Right renal cortex interstitium (tissue), 3 donors: ENCODE results near the gene CNTN4. TPM values are rescaled to one million over a fixed set of nuclear protein-coding genes. Genes with fewer than 3 reads are reported as not detected.

Experiments
- DNase-seq, 3 donors: peaks; one replicate each; pipeline ENCODE4 v3.0.0-alpha.2; 2013; ENCODE audit warnings: low read depth in 3 of 3, low spot score in 2 of 3
- polyA plus RNA-seq, 3 donors: library from polyadenylated mRNA; unstranded; fragments of 120-200 nt; gene quantifications; one replicate each; pipeline ENCODE4 v1.2.1, GENCODE V29; 2013; ENCODE audit not compliant: insufficient read length in 3 of 3

CNTN4 gene
- polyA plus RNA-seq, 3 donors, result 27.7 to 33.1 (median 28.5) TPM

GRCh38 chr3:2995195-2995594, 896.5 kb downstream of the CNTN4 start:
- DNase-seq, result no peak

GRCh38 chr3:3005146-3005744, 906.6 kb downstream of the CNTN4 start:
- DNase-seq, result no peak

GRCh38 chr3:3013317-3014052, 914.8 kb downstream of the CNTN4 start:
- no peak for DNase-seq

- DNase-seq, result peak; percentile 29 to 55 (median 42)
These were observed 916.8 kb downstream of the CNTN4 start for GRCh38 chr3:3015185-3016089.

- DNase-seq, result no peak
These were observed 917.6 kb downstream of the CNTN4 start for GRCh38 chr3:3016226-3016625.

GRCh38 chr3:3020209-3020608, 921.5 kb downstream of the CNTN4 start:
- DNase-seq, result no peak

- DNase-seq, result no peak
These were observed 924.6 kb downstream of the CNTN4 start for GRCh38 chr3:3023111-3023745.

GRCh38 chr3:3027976-3028567, 929.4 kb downstream of the CNTN4 start:
- no peak for DNase-seq

- no peak for DNase-seq
These were observed 932.7 kb downstream of the CNTN4 start for GRCh38 chr3:3031326-3031725.

- DNase-seq, result no peak
These were observed 938.5 kb downstream of the CNTN4 start for GRCh38 chr3:3037156-3037555.

- no peak for DNase-seq
These were observed 939.7 kb downstream of the CNTN4 start for GRCh38 chr3:3038201-3038991.

GRCh38 chr3:3053974-3054373, 955.3 kb downstream of the CNTN4 start:
- DNase-seq, result no peak

GRCh38 chr3:3059645-3060044, 961.0 kb downstream of the CNTN4 start:
- no peak for DNase-seq

GRCh38 chr3:3064297-3064696, 965.6 kb downstream of the CNTN4 start:
- DNase-seq, result no peak

GRCh38 chr3:3065876-3066275, 967.2 kb downstream of the CNTN4 start:
- DNase-seq, result no peak

GRCh38 chr3:3066378-3066777, 967.7 kb downstream of the CNTN4 start:
- DNase-seq, result no peak

GRCh38 chr3:3066910-3067309, 968.2 kb downstream of the CNTN4 start:
- no peak for DNase-seq

GRCh38 chr3:3068358-3068881, 969.8 kb downstream of the CNTN4 start:
- DNase-seq, result no peak

GRCh38 chr3:3069723-3070122, 971.1 kb downstream of the CNTN4 start:
- DNase-seq, result no peak

- DNase-seq, result peak in 2 of 3 donors; percentile 2 to 13
These were observed 972.5 kb downstream of the CNTN4 start for GRCh38 chr3:3071136-3071535.
